Ovary (tissue), 3 donors: Measurements from ENCODE around the gene RNF114.

Experiments
- EP300 ChIP-seq: sonication (generic); formaldehyde crosslinking; IDR thresholded peaks from one replicate; pipeline ENCODE4 v1.6.1; 2017; ENCODE audit warnings: antibody characterized with exemption
- POLR2A ChIP-seq: fragments of 450-650 bp; IDR thresholded peaks from one replicate; pipeline ENCODE4 v1.6.1; 2017; ENCODE audit warnings: antibody characterized with exemption, mild to moderate bottlenecking, moderate library complexity
- TF ChIP-seq, protein P1 (sequence below), 3 donors: fragments of 450-650 bp in 2 of 3; fragments of 200-600 bp in 1 of 3; IDR thresholded peaks; one replicate each; pipeline versions ENCODE4 v1.5.1 to v1.8.0; 2016 to 2022; ENCODE audit warnings: antibody characterized with exemption in 3 of 3, mild to moderate bottlenecking in 1 of 3
- donor health status: DM: no; HTN: no; CAD: no.

DNA sequence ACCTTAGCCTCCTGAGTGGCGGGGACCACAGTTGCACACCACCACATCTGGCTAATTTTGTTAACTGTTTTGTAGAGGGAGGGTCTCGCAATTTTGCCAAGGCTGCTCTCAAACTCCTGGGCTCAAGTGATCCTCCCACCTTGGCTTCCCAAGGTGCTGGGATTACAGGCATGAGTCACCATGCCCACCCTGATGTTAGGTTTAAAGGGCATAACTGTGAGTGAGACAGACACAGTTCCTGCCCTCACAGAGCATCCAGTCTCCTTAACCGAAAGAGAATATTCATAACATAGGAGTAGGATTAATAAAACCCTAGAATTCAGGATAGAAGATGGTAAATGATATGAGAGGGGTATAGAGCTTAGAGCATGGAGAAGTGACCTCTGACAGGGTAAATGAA is 17.8 kb upstream of the RNF114 start:
- TF ChIP-seq, protein P1, sequence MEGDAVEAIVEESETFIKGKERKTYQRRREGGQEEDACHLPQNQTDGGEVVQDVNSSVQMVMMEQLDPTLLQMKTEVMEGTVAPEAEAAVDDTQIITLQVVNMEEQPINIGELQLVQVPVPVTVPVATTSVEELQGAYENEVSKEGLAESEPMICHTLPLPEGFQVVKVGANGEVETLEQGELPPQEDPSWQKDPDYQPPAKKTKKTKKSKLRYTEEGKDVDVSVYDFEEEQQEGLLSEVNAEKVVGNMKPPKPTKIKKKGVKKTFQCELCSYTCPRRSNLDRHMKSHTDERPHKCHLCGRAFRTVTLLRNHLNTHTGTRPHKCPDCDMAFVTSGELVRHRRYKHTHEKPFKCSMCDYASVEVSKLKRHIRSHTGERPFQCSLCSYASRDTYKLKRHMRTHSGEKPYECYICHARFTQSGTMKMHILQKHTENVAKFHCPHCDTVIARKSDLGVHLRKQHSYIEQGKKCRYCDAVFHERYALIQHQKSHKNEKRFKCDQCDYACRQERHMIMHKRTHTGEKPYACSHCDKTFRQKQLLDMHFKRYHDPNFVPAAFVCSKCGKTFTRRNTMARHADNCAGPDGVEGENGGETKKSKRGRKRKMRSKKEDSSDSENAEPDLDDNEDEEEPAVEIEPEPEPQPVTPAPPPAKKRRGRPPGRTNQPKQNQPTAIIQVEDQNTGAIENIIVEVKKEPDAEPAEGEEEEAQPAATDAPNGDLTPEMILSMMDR (IDR thresholded peaks at IDR 0.05): no peak
- TF ChIP-seq EP300 (no peak), POLR2A (no peak)
